ENCODE data around the gene KDM1B. TPM values are rescaled to one million over a fixed set of nuclear protein-coding genes. Genes with fewer than 3 reads are reported as not detected.
A peak's percentile ranks its signal among the peaks of the same experiment; 100 is the strongest.
"Not testable (repeated sequence)": the region's sequence is repeated elsewhere in the genome, so short reads cannot be mapped to it uniquely, and the experiment has no call there.

The KDM1B gene
- total RNA-seq, 4 donors from 2014 or later: 46.2 to 89.5 (median 70.8) TPM

DNA sequence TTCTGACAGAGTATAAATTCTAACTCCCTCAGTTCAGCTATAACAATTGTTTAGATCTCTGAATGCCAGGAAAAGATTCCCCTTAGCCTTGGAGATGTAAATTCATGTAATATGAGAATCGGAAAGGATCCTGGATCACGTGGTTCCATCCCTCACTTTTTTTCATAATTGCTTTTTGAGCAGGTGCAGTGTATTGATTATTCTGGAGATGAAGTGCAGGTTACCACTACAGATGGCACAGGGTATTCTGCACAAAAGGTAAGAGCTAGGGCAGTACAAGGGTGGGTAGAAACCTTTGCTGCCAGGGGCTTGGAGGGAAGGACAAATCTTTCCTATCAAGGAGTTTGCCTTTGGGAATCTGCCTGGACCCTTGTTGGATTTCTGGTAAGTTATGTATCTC, 52.7 kb downstream of the KDM1B start:
- no peaks in the 10 kb centered on the region for H3K9me3 ChIP-seq
- H3K27ac ChIP-seq: peak overlapping the region; percentile 84 to 97 (median 93)
- DNase-seq: no peak
- intact Hi-C loops (cut with DNase I): no loop called here
- TF ChIP-seq, protein P1, sequence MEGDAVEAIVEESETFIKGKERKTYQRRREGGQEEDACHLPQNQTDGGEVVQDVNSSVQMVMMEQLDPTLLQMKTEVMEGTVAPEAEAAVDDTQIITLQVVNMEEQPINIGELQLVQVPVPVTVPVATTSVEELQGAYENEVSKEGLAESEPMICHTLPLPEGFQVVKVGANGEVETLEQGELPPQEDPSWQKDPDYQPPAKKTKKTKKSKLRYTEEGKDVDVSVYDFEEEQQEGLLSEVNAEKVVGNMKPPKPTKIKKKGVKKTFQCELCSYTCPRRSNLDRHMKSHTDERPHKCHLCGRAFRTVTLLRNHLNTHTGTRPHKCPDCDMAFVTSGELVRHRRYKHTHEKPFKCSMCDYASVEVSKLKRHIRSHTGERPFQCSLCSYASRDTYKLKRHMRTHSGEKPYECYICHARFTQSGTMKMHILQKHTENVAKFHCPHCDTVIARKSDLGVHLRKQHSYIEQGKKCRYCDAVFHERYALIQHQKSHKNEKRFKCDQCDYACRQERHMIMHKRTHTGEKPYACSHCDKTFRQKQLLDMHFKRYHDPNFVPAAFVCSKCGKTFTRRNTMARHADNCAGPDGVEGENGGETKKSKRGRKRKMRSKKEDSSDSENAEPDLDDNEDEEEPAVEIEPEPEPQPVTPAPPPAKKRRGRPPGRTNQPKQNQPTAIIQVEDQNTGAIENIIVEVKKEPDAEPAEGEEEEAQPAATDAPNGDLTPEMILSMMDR (IDR thresholded peaks at IDR 0.05): no peak
- no peak for TF ChIP-seq POLR2A (IDR thresholded peaks at IDR 0.05)
- peaks cover 65 to 67% of the 10 kb centered on the region in 2 donors for H3K4me1 ChIP-seq
- no peak overlapping the region for H3K4me3 ChIP-seq (replicated peaks in 1 of 3)
- no peaks in the 10 kb centered on the region for H3K36me3 ChIP-seq
- H3K27me3 ChIP-seq: no peaks in the 10 kb centered on the region
- 58 to 81% methylated on average over 2 of the region's 2 CpGs for WGBS, 2 donors

DNA sequence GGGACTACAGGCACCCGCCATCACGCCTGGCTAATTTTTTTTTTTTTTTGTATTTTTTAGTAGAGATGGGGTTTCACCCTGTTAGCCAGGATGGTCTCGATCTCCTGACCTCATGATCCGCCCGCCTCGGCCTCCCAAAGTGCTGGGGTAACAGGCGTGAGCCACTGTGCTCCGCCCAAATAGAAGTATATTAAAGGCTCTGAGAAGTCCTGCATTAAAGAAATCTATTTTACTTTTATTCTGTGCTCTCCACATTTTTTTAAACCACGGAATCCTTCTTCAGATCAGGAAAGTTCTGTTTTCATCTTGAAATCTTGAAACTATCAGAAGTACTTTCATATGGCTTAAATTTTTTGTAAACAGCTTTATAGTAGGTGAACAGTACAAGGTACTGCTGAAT, 53.6 kb downstream of the KDM1B start:
- DNase-seq; H3K27me3 ChIP-seq; H3K36me3 ChIP-seq; H3K4me3 ChIP-seq (replicated peaks in 1 of 3); intact Hi-C loops (cut with DNase I); H3K9me3 ChIP-seq: not testable (repeated sequence)
- peaks cover 58 to 59% of the 10 kb centered on the region in 2 donors for H3K4me1 ChIP-seq
- H3K27ac ChIP-seq: peak overlapping the region; percentile 90 to 97 (median 91)
- 92 to 95% methylated on average over 9 of the region's 9 CpGs for WGBS, 2 donors

DNA sequence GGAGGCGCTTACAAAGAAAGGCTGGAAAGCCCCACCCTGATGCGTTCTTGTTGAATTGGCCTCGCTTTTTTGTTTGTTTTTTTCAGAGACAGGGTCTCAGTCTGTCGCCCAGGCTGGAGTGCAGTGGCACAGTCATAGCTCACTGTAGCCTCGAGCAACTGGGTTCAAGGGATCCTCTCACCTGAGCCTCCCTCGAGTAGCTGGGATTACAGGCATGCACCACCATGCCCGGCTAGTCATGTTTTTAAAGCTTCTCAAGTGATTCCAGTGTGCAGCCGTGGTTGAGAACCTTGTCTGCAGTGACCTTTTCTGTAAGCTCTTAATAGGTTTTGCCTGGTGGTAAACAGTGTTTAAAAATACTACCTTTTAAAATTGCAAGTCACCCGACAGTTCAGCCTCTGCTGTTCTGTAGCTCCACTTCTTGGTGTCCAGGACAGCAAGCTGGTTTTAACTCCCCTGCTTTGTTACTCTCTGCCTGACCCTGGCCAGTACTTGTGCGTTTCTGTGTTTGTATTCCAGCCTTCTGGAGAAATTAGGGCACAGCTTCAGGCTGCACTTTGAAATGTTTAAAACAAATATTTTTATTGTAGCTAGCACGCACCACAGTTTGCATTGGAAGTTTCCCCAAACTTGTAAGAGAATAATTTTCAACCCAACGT, 54.4 kb downstream of the KDM1B start:
- 37 to 53% methylated on average over 12 of the region's 12 CpGs for WGBS, 2 donors
- Histone ChIP-seq H3K4me3 (replicated peaks in 1 of 3) (no peak overlapping the region), H3K36me3 (no peaks in the 10 kb centered on the region), H3K27ac (peak overlapping the region; percentile 90 to 97 (median 91)), H3K4me1 (peaks cover 50 to 52% of the 10 kb centered on the region in 2 donors), H3K9me3 (no peaks in the 10 kb centered on the region), H3K27me3 (no peaks in the 10 kb centered on the region)
- DNase-seq: peak; percentile 81 to 82
- intact Hi-C loops (cut with DNase I): no loop called here
- TF ChIP-seq POLR2A (IDR thresholded peaks at IDR 0.05): peak in 1 of 2 donors; percentile 37
- TF ChIP-seq, protein P1 (IDR thresholded peaks at IDR 0.05): no peak

DNA sequence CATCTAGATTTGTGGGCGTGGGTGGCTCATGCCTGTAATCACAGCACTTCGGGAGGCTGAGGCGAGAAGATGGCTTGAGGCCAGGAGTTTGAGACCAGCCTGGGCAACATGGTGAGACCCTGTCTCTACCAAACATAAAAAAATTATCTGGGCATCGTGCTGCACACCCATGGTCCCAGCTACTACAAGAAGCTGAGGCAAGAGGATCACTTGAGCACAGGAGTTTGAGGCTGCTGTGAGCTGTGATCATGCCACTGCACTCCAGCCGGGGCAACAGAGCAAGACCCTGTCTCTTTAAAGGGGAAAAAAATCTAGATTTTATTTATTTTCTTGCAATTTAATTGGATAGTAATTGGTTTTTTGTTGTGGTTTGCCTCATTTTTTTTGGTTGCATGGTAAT, 55.5 kb downstream of the KDM1B start:
- H3K4me3 ChIP-seq (replicated peaks in 1 of 3): no peak overlapping the region
- no peaks in the 10 kb centered on the region for H3K36me3 ChIP-seq
- no peak for TF ChIP-seq POLR2A (IDR thresholded peaks at IDR 0.05)
- TF ChIP-seq, protein P1 (IDR thresholded peaks at IDR 0.05): no peak
- intact Hi-C loops (cut with DNase I): no loop called here
- 65 to 73% methylated on average over 5 of the region's 5 CpGs for WGBS, 2 donors
- peak overlapping the region; percentile 85 to 97 (median 91) for H3K27ac ChIP-seq
- peaks cover 46 to 48% of the 10 kb centered on the region in 2 donors for H3K4me1 ChIP-seq
- no peaks in the 10 kb centered on the region for H3K27me3 ChIP-seq
- H3K9me3 ChIP-seq: no peaks in the 10 kb centered on the region
- DNase-seq: peak; percentile 35 to 43

DNA sequence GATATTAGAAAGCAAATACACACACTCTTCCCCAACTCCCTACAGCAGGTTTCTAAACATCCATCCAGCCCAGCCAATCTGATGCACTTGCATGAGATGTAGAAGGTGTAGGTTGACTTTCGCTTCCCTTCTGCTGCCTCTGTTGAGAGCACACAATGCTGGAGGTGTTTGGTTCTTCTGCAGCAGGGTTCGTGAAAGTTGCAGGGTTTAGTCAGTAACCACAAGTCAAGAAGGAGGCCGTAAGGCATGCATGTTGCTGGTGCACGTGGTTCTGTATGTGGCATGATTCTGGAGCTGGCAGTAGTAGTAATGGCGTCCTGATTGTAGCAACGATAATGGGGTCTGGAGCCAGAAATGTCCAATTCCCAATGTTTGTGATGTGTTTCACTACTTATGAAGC, 56.1 kb downstream of the KDM1B start:
- no peaks in the 10 kb centered on the region for H3K9me3 ChIP-seq
- peaks cover 42 to 45% of the 10 kb centered on the region in 2 donors for H3K4me1 ChIP-seq
- H3K27ac ChIP-seq: peak overlapping the region; percentile 16 to 91 (median 85)
- no peaks in the 10 kb centered on the region for H3K27me3 ChIP-seq
- WGBS, 2 donors: 89 to 91% methylated on average over 6 of the region's 6 CpGs
- intact Hi-C loops (cut with DNase I): no loop called here
- TF ChIP-seq, protein P1 (IDR thresholded peaks at IDR 0.05): no peak
- no peak for TF ChIP-seq POLR2A (IDR thresholded peaks at IDR 0.05)
- no peaks in the 10 kb centered on the region for H3K36me3 ChIP-seq
- DNase-seq: no peak
- no peak overlapping the region for H3K4me3 ChIP-seq (replicated peaks in 1 of 3)

Data from thyroid gland (tissue), 4 donors.